Activated naive CD4-positive, alpha-beta T cell (primary cell): ENCODE data around the gene CD2BP2.
"Not testable (repeated sequence)": the region's sequence is repeated elsewhere in the genome, so short reads cannot be mapped to it uniquely, and the experiment has no call there.

Experiments used
- DNase-seq, 4 experiments: peaks; one replicate each; lab custom pipeline; 2025; lab: John Stamatoyannopoulos, UW

The CD2BP2 gene

DNA sequence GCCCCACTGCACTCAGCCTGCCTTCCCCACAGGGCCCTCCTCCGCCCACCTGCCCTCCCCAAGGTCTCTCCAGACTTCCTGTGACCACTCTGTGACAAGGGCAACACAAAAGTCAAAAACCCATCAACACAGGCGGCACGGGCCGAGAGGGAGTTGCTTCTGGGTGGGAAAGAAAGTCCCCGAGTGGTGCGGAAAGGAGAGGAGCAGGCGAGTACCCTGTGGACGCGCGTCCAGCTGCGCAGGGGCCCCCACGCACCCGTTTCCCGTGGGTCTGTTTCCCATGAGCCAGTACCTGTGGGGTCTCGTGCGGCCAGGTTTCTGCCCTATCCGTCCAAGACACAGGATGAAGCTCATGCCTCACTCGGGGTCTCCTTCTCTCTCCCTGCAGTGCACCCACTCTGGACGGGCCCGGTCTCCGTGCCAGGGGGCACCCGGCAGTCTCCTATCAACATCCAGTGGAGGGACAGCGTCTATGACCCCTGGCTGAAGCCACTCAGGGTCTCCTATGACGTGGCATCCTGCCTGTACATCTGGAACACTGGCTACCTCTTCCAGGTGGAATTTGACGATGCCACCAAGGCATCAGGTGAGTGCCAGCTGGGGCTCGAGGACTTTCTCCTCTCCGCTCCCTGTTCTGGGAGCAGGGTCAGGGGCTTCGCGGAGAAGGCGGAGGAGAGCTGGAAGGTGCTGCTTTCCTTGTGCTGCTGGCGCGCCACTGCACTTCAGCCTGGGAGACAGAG lies 12.2 kb downstream of the CD2BP2 start:
- no peak for DNase-seq

DNA sequence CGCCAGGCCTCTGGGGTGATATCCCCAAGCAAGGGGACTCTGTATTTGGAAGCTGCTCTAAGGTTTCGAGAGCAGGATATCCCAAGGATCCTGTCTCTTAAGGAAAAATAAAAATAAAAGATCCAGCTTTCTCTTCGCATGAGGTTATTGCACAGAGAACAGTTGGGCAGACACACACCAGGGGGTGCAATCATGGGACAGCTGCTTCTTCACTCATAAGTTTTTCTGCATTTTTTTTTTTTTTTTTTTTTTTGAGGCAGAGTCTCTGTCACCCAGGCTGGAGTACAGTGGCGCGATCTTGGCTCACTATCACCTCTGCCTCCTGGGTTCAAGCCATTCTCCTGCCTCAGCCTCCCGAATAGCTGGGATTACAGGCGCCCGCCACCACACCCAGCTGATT lies 13.1 kb downstream of the CD2BP2 start:
- DNase-seq: not testable (repeated sequence)

DNA sequence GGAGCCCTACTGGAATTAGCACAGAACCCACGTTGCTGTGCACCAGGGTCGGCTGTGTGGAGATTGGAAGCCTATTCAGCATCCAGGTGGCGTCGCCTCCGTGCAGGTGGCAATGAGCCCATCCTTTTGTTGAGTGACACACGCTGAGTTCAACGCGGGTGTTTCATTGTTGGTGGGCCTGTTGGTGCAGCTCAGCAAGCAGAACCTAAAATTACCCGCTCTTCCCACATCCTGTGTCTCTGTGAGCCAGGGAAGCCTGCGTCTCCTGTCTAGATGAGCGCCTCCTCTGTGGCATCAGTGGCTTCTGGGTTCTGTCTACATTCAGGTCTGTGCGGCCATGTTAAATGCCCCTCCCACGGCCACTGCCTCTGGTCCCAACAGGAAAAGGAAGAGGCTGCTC lies 14.5 kb downstream of the CD2BP2 start:
- no peak for DNase-seq

DNA sequence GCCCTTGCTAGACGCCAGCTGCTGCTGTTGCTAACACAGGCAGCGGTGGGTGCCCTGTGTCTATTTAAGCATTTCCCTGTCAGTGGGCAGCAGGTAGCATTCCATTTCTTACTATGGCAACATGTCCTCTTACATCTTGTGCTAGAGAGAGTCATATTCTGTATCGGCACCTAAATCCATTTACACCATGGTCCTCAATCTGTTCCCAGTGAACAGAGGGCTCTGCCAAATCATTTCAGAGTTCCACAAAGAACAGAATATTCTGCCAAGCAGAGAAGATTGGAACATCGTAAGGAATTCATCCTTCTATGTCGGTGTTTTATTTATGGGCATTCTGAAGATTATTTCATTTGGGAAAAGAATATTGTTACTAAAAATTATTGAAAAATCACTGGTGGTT lies 16.4 kb downstream of the CD2BP2 start:
- DNase-seq: not testable (repeated sequence)

DNA sequence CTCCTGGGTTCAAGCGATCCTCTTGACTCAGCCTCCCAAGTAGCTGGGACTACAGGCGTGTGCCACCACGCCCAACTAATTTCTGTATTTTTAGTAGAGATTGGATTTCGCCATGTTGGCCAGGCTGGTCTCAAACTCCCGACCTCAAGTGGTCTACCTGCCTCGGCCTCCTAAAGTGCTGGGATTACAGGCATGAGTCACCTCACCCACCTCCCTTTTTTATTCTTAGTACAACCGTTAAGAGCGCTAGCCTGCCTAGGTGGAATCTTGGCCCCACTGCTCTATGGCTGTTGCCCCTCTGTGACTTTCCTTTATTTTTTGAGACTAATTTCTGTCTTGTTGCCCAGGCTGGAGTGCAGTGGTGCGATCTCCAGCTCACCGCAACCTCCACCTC lies 17.1 kb downstream of the CD2BP2 start:
- DNase-seq: not testable (repeated sequence)

DNA sequence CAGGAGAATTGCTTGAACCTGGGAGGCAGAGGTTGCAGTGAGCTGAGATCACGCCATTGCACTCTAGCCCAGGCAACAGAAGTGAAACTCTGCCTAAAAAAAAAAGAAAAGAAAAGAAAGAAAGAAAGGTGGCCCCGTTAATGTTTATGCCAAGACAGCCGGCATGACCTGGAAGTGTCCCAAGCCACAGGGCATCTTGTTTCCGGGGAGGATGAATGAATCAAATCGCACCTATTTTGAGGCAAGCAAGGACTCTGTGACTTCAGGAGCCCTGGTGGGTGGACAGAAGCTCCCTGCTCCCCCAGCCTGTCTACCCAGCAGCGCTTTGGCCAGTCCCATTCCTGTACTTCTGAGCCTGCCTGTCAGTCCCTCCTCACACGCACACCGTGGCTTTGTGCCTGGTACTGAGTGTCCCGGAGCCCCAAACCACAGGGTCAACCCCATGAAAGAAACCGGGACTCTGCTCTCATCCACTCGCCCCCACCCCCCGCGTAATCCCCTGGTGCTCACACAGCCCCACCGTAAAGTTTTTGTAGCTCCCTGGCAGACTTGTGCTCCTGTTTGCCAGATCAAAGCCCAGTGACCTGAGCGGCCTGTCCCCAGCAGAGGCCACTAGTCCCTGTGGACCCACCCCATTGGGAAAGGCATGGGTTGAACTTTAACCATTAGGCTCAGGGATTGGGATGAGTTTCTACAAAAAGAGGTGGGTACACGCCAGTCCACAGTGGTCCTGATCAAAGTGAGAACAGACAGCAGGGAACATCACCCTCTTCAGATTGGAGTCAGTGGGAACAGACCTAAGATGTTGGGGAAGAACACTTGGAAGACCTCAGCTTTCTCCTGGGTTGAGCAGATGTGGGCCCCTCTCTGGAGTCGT lies 19.3 kb downstream of the CD2BP2 start:
- no peak for DNase-seq

DNA sequence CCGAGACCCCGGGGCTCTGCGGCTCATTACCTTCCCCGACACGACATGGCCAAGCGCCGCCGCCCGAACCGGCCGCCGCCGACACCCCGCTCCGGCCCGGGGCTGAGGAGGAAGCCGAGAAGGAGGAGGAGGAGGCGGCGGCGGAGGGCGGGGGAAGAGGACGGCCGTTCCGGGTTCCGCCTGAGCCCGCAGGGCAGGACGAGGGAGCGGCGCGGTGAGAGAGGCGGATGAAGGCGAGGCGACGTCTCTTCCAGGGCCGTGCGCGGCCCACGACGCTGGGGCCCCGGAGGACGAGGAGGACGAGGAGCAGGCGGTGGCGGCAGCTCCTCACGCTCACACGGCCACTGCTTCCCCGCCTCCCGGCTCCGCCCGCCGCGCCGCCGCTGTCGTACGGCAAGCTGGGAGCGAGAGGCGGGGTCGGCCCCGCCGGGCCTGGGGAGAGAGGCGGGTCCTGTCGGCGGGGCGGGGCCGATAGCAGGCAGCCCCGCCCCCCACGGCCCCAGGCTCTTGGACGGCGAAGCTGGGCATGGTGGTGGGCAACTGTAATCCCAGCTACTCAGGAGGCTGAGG lies 20.0 kb downstream of the CD2BP2 start:
- DNase-seq: peak in 3 of 4 experiments; percentile 58 to 76 (median 60)

DNA sequence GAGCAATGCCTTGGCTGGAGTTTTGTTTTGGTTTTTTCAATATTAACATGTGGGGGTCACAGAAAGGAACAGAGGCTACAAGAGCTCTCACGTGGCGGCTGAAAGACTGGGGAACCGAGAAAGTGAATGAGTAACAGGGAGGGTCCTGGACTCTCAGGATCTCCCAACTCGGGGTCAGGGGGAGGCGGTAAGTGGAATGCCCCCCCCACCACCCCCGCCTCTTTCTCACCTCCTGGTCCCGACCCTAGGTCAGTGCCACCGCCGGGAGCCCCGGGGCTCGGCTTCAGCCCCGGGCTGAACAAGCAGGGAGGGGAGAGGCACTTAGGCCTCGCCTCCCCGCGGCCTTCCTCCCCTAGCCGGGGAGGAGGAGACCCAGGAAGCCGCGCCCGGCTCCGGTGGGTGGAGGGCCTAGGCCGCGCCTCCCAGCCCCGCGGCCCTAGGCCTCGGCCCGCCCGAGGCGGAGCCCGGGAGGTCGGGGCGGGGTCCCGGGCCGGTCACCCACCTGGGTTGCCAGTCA lies 20.6 kb downstream of the CD2BP2 start:
- peak; percentile 34 to 81 (median 44) for DNase-seq

DNA sequence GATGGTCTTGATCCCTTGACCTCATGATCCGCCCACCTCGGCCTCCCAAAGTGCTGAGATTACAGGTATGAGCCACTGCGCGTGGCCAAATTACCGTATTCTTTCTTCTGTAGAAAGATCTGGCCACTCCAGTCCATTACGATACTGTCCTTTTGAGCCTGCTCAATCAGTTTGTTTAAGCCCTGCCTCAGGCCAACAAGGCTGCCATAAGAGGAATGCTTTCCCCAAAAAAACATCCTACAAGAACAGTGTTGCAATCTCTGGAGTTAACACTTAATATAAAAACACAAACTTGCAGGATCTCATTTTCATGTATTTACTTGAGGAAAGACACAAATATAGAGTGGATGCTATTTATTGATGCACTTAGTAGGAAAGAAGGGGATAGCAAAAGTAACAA lies 30.9 kb downstream of the CD2BP2 start:
- DNase-seq: not testable (repeated sequence)

DNA sequence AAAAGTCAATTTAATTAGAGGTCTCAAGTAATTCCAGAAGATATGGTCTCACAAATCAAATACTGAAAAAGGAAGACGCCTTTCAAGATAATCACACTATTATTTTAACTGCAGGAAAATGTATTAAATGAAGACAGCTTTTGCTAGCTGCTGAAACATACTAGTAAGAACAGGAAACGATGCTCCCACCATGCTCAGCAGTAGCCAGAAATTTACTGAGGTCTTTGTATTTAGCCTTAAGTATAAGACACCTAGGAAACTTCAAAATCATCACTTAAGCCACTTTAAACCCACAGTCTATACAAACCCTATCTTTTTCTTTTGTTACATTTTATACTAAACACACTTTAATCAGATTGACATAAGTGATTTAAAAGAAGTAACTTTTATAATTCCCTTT lies 36.5 kb downstream of the CD2BP2 start:
- not testable (repeated sequence) for DNase-seq

DNA sequence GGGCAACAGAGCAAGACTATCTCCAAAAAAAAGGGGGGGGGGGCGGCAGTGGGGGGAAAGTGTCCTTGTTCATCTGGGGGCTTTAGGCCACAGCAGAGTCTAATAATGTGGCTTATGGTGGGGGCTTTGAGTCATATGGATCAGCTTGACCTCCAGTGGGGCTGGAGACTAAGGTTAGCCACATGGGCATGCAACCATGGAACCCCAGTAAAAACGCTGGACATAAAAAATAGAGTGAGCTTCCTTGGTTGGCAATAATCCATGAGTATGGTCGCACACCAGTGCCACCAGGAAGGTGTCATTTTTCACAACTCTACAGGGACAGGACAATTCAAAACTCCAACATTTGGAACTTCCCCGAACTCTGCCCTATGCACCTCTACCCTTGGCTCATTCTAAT lies 44.2 kb downstream of the CD2BP2 start:
- DNase-seq: not testable (repeated sequence)

DNA sequence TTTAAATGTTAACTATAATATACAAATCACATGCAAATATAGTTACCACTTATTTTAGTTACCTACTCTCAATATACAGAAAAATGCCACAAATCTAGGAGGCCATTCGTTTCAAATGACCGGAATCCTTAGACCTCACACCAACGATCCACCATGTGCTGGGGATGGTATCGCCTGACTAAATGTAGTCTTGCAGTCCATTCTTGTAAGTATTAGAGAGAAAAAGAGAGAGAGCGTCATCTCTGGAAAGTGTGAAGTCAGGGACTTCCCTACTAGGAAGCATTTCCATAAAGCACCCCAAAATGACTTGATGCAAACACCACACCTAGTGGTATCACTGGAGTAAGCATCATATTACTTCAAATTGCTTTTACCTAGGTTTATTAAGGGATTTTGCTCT lies 45.9 kb downstream of the CD2BP2 start:
- not testable (repeated sequence) for DNase-seq
